ENCODE measurements around the gene RPL28.

The RPL28 gene

GRCh38 chr19:55348317-55349034 is 37.3 kb upstream of the RPL28 start:
- TF ChIP-seq CTCF (conservative IDR thresholded peaks at IDR 0.05), result no peak

GRCh38 chr19:55350620-55351315 is 35.0 kb upstream of the RPL28 start:
- TF ChIP-seq CTCF (conservative IDR thresholded peaks at IDR 0.05), result no peak
- H3K27ac ChIP-seq, result no peak overlapping the region

More at GRCh38 chr19:55348317-55349034, 37.3 kb upstream of the RPL28 start:
- no peak overlapping the region for H3K27ac ChIP-seq

GRCh38 chr19:55352040-55352439 is 33.7 kb upstream of the RPL28 start:
- no peak overlapping the region for H3K27ac ChIP-seq
- TF ChIP-seq CTCF (conservative IDR thresholded peaks at IDR 0.05), result no peak

GRCh38 chr19:55352549-55353145 is 33.1 kb upstream of the RPL28 start:
- no peak for TF ChIP-seq CTCF (conservative IDR thresholded peaks at IDR 0.05)
- H3K27ac ChIP-seq, result no peak overlapping the region

GRCh38 chr19:55353356-55353802 is 32.4 kb upstream of the RPL28 start:
- H3K27ac ChIP-seq, result no peak overlapping the region
- no peak for TF ChIP-seq CTCF (conservative IDR thresholded peaks at IDR 0.05)

- no peak overlapping the region for H3K27ac ChIP-seq
- no peak for TF ChIP-seq CTCF (conservative IDR thresholded peaks at IDR 0.05)
These were observed 31.7 kb upstream of the RPL28 start for GRCh38 chr19:55353803-55354697.

All from VCaP (cell line).